HG03521 (cell line): Measurements from ENCODE around the gene REPIN1.
"Not testable (repeated sequence)": the region's sequence is repeated elsewhere in the genome, so short reads cannot be mapped to it uniquely, and the experiment has no call there.

Experiments
- ATAC-seq: cut with Tn5 transposase; IDR thresholded peaks from one replicate; pipeline ENCODE4 v1.9.1; 2021; ENCODE audit warnings: mild to moderate bottlenecking, moderate library complexity; ENCODE audit not compliant: unreplicated experiment

REPIN1 gene

GRCh38 chr7:150374472-150374871 lies 5.8 kb downstream of the REPIN1 start:
- no peak for ATAC-seq

GRCh38 chr7:150375662-150376521 lies 7.3 kb downstream of the REPIN1 start:
- ATAC-seq: no peak

- ATAC-seq: no peak
Measured at GRCh38 chr7:150376560-150376959, 7.9 kb downstream of the REPIN1 start.

GRCh38 chr7:150377196-150377595 lies 8.6 kb downstream of the REPIN1 start:
- no peak for ATAC-seq

- ATAC-seq: no peak
Measured at GRCh38 chr7:150377635-150378034, 9.0 kb downstream of the REPIN1 start.

- no peak for ATAC-seq
Measured at GRCh38 chr7:150378115-150378852, 9.7 kb downstream of the REPIN1 start.

GRCh38 chr7:150378853-150379440 lies 10.3 kb downstream of the REPIN1 start, which contains the start of gene ZNF775:
ZNF775 (plus strand) TSS chr7:150379330; CDS start chr7:150388471, 9,141 bp downstream.
- peak; percentile 83 for ATAC-seq

- ATAC-seq: no peak
Measured at GRCh38 chr7:150379441-150380379, 11.1 kb downstream of the REPIN1 start.

GRCh38 chr7:150380463-150380862 lies 11.8 kb downstream of the REPIN1 start:
- ATAC-seq: no peak

GRCh38 chr7:150381096-150381495 lies 12.5 kb downstream of the REPIN1 start:
- ATAC-seq: no peak

- ATAC-seq: no peak
Measured at GRCh38 chr7:150381785-150382122, 13.1 kb downstream of the REPIN1 start.

- ATAC-seq: no peak
Measured at GRCh38 chr7:150382123-150382843, 13.7 kb downstream of the REPIN1 start.

- ATAC-seq: no peak
Measured at GRCh38 chr7:150382844-150383225, 14.2 kb downstream of the REPIN1 start.

GRCh38 chr7:150383710-150384397 lies 15.2 kb downstream of the REPIN1 start:
- no peak for ATAC-seq

- ATAC-seq: no peak
Measured at GRCh38 chr7:150384406-150385301, 16.0 kb downstream of the REPIN1 start.

GRCh38 chr7:150385302-150385723 lies 16.7 kb downstream of the REPIN1 start:
- no peak for ATAC-seq

- ATAC-seq: not testable (repeated sequence)
Measured at GRCh38 chr7:150385884-150386283, 17.3 kb downstream of the REPIN1 start.

- no peak for ATAC-seq
Measured at GRCh38 chr7:150388306-150388705, 19.7 kb downstream of the REPIN1 start.
